Stimulated activated CD8-positive, alpha-beta memory T cell treated with anti-CD3 and anti-CD28 coated beads, Interleukin-4, amount 100 ng/mL, for 24 hours (primary cell): ENCODE data around the gene CA4.
"Not testable (repeated sequence)": the region's sequence is repeated elsewhere in the genome, so short reads cannot be mapped to it uniquely, and the experiment has no call there.

Experiments used
- DNase-seq: peaks from one replicate; pipeline ENCODE4 v3.0.0-alpha.2; 2020; ENCODE audit warnings: low read depth

CA4 gene

DNA sequence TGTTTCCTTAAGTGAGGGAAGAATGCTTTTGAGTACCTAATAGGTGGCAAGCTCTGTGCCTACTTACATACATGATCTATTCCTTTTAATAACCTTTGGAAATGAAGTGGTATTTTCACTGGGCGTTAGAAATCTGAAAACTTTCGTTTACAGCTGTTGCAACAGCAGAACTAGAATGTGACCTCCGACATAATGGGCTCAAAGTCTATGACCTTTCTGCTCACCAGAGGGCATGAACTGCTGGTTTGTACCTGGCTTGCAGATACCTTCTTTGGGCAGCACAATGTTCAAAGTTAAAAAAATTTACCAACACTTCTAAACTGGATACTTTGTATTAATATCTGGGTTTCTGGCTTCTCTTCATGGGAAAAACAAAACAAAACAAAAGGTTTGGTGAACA lies 24.3 kb downstream of the CA4 start:
- DNase-seq = no peak

GRCh38 chr17:60174767-60175166 lies 25.0 kb downstream of the CA4 start:
- not testable (repeated sequence) for DNase-seq

DNA sequence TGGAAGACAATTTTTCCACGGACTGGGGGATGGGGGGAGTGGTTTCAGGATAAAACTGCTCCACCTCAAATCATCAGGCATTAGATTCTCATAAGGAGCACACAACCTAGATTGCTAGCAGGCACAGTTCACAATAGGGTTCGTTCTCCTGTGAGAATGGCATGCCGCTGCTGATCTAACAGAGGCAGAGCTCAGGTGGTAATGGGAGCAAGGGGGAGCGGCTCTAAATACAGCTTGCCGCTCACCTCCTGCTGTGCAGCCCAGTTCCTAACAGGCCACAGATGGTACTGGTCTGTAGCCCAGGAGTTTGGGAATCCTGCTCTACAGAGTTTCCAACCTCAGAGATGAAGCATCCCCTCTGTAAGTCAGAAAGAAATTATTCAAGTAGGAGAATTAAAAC lies 27.0 kb downstream of the CA4 start:
- DNase-seq = not testable (repeated sequence)

DNA sequence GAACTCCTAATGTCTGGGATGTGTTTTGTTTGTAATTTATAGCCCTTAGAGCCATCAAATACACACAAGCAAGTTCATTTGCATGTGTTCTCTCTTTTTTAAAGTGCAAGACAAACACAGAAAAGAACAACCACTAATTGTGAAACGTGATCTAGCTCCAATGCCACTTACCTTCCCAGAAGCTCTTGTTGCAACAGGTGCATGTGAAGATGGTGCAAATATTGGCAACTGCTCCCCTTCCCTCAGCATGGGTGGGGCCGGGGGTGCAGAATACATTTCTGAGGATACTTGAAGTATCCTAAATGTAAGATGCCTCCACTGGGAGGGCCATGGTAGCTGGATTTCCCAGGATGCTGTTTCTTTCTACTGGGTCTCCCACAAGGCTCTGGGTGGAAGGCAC lies 28.4 kb downstream of the CA4 start:
- DNase-seq = not testable (repeated sequence)

GRCh38 chr17:60180380-60180779 lies 30.6 kb downstream of the CA4 start:
- DNase-seq = not testable (repeated sequence)

DNA sequence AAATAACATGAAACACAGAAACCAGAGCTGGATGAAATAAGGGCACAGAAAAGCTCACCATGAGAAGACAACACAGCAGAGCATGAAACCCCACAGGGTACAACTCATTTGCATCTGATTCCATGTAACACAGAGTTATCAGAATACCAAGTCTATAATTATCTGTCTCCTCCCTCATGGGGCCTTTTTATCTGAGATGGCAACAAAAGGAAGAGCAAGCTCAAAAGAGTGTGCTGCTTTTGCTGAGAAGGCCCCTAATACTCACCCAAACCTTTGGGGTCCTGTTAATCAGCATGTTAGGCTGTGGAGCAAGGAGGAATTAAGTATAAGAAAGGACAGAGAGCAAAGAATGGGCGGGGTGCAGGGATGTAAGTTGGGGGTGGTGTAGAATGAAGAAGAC lies 36.6 kb downstream of the CA4 start:
- DNase-seq = not testable (repeated sequence)

GRCh38 chr17:60186846-60187745 lies 37.3 kb downstream of the CA4 start:
- DNase-seq = not testable (repeated sequence)

- DNase-seq = no peak
Measured at GRCh38 chr17:60188759-60189158, 39.0 kb downstream of the CA4 start.

DNA sequence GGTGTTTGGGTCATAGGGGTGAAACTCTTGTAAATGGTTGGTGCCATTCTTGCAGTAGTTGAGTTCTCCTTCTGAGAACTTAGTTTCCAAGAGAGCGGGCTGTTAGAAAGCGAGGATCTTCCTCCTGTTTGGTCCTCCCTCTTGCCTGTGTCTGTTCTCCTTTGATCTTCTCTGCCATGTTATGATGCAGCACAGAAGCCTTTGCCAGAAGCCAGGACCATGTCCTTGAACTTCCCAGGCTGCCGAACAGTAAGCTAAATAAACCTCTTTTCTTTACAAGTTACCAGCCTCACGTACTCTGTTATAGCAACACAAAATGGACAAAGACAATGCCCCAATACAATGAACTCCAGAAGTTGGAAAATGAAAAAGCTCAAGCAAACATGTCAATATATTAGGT lies 40.3 kb downstream of the CA4 start:
- DNase-seq = not testable (repeated sequence)

- DNase-seq = not testable (repeated sequence)
Measured at GRCh38 chr17:60193032-60193431, 43.3 kb downstream of the CA4 start.

DNA sequence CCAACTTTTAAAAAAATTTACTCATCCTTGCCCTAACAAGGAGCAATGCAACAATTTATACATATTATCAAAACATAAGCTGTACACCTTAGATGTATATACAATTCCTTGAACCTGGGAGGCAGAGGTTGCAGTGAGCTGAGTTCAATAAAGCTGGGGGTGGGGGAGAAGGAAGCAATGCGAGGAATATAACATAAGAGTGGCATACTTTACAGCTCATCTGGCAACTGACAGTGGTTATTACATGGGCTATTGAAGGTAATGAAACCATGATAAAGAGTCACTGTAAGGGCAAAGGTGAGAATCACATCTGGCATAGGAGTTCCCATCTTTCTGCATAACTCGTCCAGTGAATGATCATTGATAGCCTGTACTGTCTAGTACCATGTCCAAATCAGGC lies 43.7 kb downstream of the CA4 start:
- no peak for DNase-seq

DNA sequence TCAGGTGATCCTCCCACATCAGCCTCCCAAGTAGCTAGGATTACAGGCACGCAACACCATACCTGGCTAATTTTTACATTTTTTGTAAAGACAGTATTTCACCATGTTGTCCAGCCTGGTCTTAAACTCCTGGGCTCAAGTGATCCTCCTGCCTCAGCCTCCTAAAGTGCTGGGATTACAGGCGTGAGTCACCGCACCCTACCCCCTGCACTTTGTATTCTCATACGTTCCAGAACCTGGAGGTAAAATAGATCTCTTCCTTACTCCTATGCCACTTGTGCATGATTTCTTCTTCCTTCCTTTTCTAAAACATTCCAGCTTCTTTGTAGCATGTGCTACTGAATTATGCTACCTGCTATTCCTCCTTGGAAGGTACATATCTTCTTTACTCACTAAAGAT lies 44.4 kb downstream of the CA4 start:
- not testable (repeated sequence) for DNase-seq

DNA sequence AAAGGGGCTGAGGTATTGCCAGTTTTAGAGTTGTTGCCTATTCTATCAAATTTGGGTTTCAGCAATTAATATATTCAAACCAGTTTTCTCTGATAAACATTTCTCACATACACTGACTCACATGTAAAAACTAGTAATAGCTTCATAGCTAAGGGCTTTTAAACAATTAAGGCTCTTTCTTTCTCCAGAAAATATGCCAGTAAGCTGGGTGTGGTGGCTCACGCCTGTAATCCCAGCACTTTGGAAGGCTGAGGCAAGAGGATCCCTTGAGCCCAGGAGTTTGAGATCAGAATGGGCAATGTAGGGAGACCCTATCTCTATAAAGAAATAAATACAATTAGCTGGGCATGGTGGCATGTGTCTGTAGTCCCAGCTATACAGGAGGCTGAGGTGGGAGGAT lies 48.9 kb downstream of the CA4 start:
- not testable (repeated sequence) for DNase-seq

GRCh38 chr17:60205782-60206181 lies 56.0 kb downstream of the CA4 start:
- DNase-seq = not testable (repeated sequence)

- DNase-seq = not testable (repeated sequence)
Measured at GRCh38 chr17:60208302-60208701, 58.5 kb downstream of the CA4 start.
